PC-3 (cell line): ENCODE data around the gene ITGB4. TPM values are rescaled to one million over a fixed set of nuclear protein-coding genes. Genes with fewer than 3 reads are reported as not detected.

Experiments
- ATAC-seq: fragments of 200-7000 bp; cut with Tn5 transposase; 2 replicates; pipeline ENCODE4 v1.9.1; 2020; ENCODE audit warnings: mild to moderate bottlenecking, moderate library complexity
- BruUV-seq: library from RNA; stranded (reverse); fragments of 400-500 nt; replicated peaks from 2 replicates; lab custom pipeline; 2021; lab: Mats Ljungman, UMichigan
- CTCF ChIA-PET: fragments of 300-600 bp; sonication (Branson Sonifier 250); formaldehyde crosslinking; loops from one replicate; lab custom pipeline; 2022; ENCODE audit warnings: antibody characterized with exemption; lab: Charles Lee
- POLR2A ChIA-PET: fragments of 300-600 bp; sonication (Branson Sonifier 250); formaldehyde crosslinking; loops from one replicate; lab custom pipeline; 2022; ENCODE audit warnings: antibody characterized with exemption; ENCODE audit not compliant: unreplicated experiment; lab: Charles Lee
- DNase-seq: peaks from one replicate; pipeline ENCODE4 v3.0.0-alpha.2; 2015
- H2AFZ ChIP-seq: fragments of 300-600 bp; sonication (generic); 2 replicates; pipeline ENCODE4 v1.6.0; 2016; ENCODE audit warnings: antibody characterized with exemption, low read length
- H3F3A ChIP-seq: fragments of 300-600 bp; sonication (generic); one replicate; pipeline ENCODE4 v1.6.0; 2017; ENCODE audit warnings: antibody characterized with exemption, low read length, control low read depth, mild to moderate bottlenecking; ENCODE audit not compliant: unreplicated experiment
- H3K27ac ChIP-seq: fragments of 300-600 bp; sonication (generic); 2 replicates; pipeline ENCODE4 v1.5.1; 2016; ENCODE audit warnings: mild to moderate bottlenecking, low read length
- H3K27me3 ChIP-seq: fragments of 300-600 bp; sonication (generic); 2 replicates; pipeline ENCODE4 v1.6.1; 2016; ENCODE audit warnings: low read length, mixed read lengths
- H3K36me3 ChIP-seq: fragments of 300-600 bp; sonication (generic); 2 replicates; pipeline ENCODE4 v1.6.1; 2016; ENCODE audit warnings: low read depth, mixed run types, low read length, mixed read lengths
- H3K4me1 ChIP-seq: fragments of 300-600 bp; sonication (generic); 2 replicates; pipeline ENCODE4 v1.5.1; 2016; ENCODE audit warnings: low read length; ENCODE audit not compliant: insufficient read depth
- H3K4me2 ChIP-seq: fragments of 300-600 bp; sonication (generic); 2 replicates; pipeline ENCODE4 v1.6.0; 2016; ENCODE audit warnings: low read length
- H3K4me3 ChIP-seq: fragments of 300-600 bp; sonication (generic); 2 replicates; pipeline ENCODE4 v1.5.1; 2016; ENCODE audit warnings: mild to moderate bottlenecking, low read length, mixed read lengths
- H3K79me2 ChIP-seq: fragments of 300-600 bp; sonication (generic); 2 replicates; pipeline ENCODE4 v1.6.1; 2017; ENCODE audit warnings: low read length, mixed read lengths
- H3K9ac ChIP-seq: fragments of 300-600 bp; sonication (generic); 2 replicates; pipeline ENCODE4 v1.6.0; 2016; ENCODE audit warnings: mild to moderate bottlenecking, low read length
- H3K9me2 ChIP-seq: fragments of 300-600 bp; sonication (generic); replicated peaks from 2 replicates; pipeline ENCODE4 v1.6.1; 2016; ENCODE audit warnings: mixed run types, low read length, mixed read lengths
- H3K9me3 ChIP-seq: fragments of 300-600 bp; sonication (generic); 2 replicates; pipeline ENCODE4 v1.6.1; 2016; ENCODE audit warnings: low read length, mixed read lengths
- H4K20me1 ChIP-seq: fragments of 300-600 bp; sonication (generic); 2 replicates; pipeline ENCODE4 v1.6.1; 2016; ENCODE audit warnings: low read length, mixed read lengths
- EZH2 ChIP-seq: fragments of 300-600 bp; sonication (generic); IDR thresholded peaks from one replicate; pipeline ENCODE4 v1.6.1; 2017; ENCODE audit warnings: antibody characterized with exemption, mild to moderate bottlenecking, low read length; ENCODE audit not compliant: unreplicated experiment
- EZH2phosphoT487 ChIP-seq: fragments of 300-600 bp; sonication (generic); IDR thresholded peaks from 2 replicates; pipeline ENCODE4 v1.6.1; 2018; ENCODE audit warnings: mild to moderate bottlenecking, antibody characterized with exemption, low read length, borderline replicate concordance
- intact Hi-C: fragments of 100-400 bp; cut with micrococcal nuclease; formaldehyde crosslinking; loops from 2 replicates; pipeline ENCODE4 v1.9.0; 2023
- total RNA-seq: library from RNA; depleted of rRNA; stranded (reverse); fragments of >200 nt; gene quantifications from 2 replicates; pipeline ENCODE4 v1.2.3, GENCODE V29; 2014
- TF ChIP-seq, protein P1 (sequence below): fragments of 300-600 bp; sonication (generic); conservative IDR thresholded peaks from 2 replicates; pipeline ENCODE4 v1.5.1; 2017; ENCODE audit warnings: antibody characterized with exemption, low read depth, mild to moderate bottlenecking, low read length

Gene ITGB4
- total RNA-seq, 1 experiment from 2014 or later, result 273 TPM

DNA sequence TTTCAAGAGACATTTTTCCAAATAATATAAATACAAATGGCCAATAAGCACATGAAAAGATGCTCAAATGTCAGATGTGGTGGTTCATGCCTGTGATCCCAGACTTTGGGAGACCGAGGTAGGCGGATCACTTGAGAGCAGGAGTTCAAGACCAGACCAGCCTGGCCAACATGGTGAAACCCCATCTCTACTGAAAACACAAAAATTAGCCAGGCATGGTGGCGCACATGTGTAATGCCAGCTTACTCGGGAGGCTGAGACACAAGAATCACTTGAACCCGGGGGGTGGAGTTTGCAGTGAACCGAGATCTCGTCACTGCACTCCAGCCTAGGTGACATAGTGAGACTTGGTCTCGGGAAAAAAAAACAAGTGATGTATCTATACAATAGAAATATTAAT, 46.6 kb downstream of the ITGB4 start:
- no peaks in the 10 kb centered on the region for H3K36me3 ChIP-seq
- ChIA-PET CTCF (no interaction called here), POLR2A (no interaction called here)
- ATAC-seq (no peak), DNase-seq (no peak)
- H3K79me2 ChIP-seq, result peaks cover 5% of the 10 kb centered on the region; the same call in 1 of the 2 replicates
- no peaks in the 10 kb centered on the region for H3K9me2 ChIP-seq
- TF ChIP-seq, protein P1, sequence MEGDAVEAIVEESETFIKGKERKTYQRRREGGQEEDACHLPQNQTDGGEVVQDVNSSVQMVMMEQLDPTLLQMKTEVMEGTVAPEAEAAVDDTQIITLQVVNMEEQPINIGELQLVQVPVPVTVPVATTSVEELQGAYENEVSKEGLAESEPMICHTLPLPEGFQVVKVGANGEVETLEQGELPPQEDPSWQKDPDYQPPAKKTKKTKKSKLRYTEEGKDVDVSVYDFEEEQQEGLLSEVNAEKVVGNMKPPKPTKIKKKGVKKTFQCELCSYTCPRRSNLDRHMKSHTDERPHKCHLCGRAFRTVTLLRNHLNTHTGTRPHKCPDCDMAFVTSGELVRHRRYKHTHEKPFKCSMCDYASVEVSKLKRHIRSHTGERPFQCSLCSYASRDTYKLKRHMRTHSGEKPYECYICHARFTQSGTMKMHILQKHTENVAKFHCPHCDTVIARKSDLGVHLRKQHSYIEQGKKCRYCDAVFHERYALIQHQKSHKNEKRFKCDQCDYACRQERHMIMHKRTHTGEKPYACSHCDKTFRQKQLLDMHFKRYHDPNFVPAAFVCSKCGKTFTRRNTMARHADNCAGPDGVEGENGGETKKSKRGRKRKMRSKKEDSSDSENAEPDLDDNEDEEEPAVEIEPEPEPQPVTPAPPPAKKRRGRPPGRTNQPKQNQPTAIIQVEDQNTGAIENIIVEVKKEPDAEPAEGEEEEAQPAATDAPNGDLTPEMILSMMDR, result no peak
- TF ChIP-seq EZH2phosphoT487 (no peak), EZH2 (no peak)
- H3K4me1 ChIP-seq, result peaks cover 16% of the 10 kb centered on the region
- BruUV-seq, result no TSS peak
- no peaks in the 10 kb centered on the region for H3K27me3 ChIP-seq
- H3K27ac ChIP-seq, result no peak overlapping the region
- no peak overlapping the region for H2AFZ ChIP-seq
- no peaks in the 10 kb centered on the region for H3K9me3 ChIP-seq
- no peak overlapping the region for H3K4me2 ChIP-seq
- H4K20me1 ChIP-seq, result no peaks in the 10 kb centered on the region
- H3F3A ChIP-seq, result no peaks in the 10 kb centered on the region
- H3K4me3 ChIP-seq, result no peak overlapping the region
- H3K9ac ChIP-seq, result no peak overlapping the region
- intact Hi-C loops, result no loop called here

DNA sequence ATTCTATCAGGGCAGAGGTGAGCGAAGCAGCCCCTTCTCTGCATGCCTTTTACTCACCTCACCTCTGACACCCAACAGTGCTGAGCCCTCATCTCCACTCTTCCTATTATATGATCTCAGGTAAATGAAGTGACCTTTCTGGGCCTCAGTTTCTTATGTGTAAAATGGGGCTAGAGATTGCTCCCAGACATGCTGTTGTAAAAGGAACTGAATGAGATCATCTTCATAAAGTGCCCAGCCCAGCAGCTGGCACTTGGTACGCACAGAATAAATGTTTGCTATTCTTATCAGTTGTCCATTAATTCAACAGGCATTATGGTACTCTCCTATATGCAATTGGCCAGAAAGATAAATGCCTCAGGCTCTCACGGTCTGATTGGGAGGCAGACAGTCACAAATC, 48.3 kb downstream of the ITGB4 start:
- no peak for ATAC-seq
- POLR2A ChIA-PET, result no interaction called here

More for the DNA sequence above, 48.3 kb downstream of the ITGB4 start:
- Histone ChIP-seq H3K27ac (no peak overlapping the region), H3K27me3 (no peaks in the 10 kb centered on the region), H3K9me2 (no peaks in the 10 kb centered on the region), H2AFZ (no peak overlapping the region), H3F3A (no peaks in the 10 kb centered on the region), H3K4me3 (no peak overlapping the region), H3K4me2 (no peak overlapping the region), H4K20me1 (no peaks in the 10 kb centered on the region), H3K36me3 (no peaks in the 10 kb centered on the region), H3K4me1 (peaks cover 5% of the 10 kb centered on the region; the same call in 1 of the 2 replicates), H3K79me2 (no peaks in the 10 kb centered on the region), H3K9me3 (no peaks in the 10 kb centered on the region), H3K9ac (no peak overlapping the region)
- CTCF ChIA-PET, result no interaction called here
- no peak for DNase-seq
- TF ChIP-seq EZH2phosphoT487 (no peak), EZH2 (no peak)
- TF ChIP-seq, protein P1, result no peak
- intact Hi-C loops, result no loop called here
- BruUV-seq, result no TSS peak
